ENCODE data around the gene CDH4.

The CDH4 gene

GRCh38 chr20:61332016-61332975 is 80.2 kb downstream of the CDH4 start:
- DNase-seq, result no peak

GRCh38 chr20:61333484-61334108 is 81.5 kb downstream of the CDH4 start:
- no peak for DNase-seq

GRCh38 chr20:61340157-61340556 is 88.1 kb downstream of the CDH4 start:
- no peak for DNase-seq

GRCh38 chr20:61341605-61342004 is 89.5 kb downstream of the CDH4 start:
- no peak for DNase-seq

GRCh38 chr20:61343934-61344333 is 91.9 kb downstream of the CDH4 start:
- no peak for DNase-seq

GRCh38 chr20:61345656-61346055 is 93.6 kb downstream of the CDH4 start:
- no peak for DNase-seq

- DNase-seq, result no peak
These were observed 94.9 kb downstream of the CDH4 start for GRCh38 chr20:61346996-61347395.

GRCh38 chr20:61347443-61347842 is 95.4 kb downstream of the CDH4 start:
- peak; percentile 5 for DNase-seq

GRCh38 chr20:61349447-61350165 is 97.5 kb downstream of the CDH4 start:
- no peak for DNase-seq

GRCh38 chr20:61350500-61351250 is 98.6 kb downstream of the CDH4 start:
- no peak for DNase-seq

- DNase-seq, result no peak
These were observed 100.5 kb downstream of the CDH4 start for GRCh38 chr20:61352346-61353260.

- no peak for DNase-seq
These were observed 101.4 kb downstream of the CDH4 start for GRCh38 chr20:61353261-61354000.

- DNase-seq, result no peak
These were observed 101.9 kb downstream of the CDH4 start for GRCh38 chr20:61354001-61354390.

GRCh38 chr20:61354501-61354900 is 102.4 kb downstream of the CDH4 start:
- DNase-seq, result no peak

GRCh38 chr20:61354901-61355495 is 102.9 kb downstream of the CDH4 start:
- DNase-seq, result no peak

GRCh38 chr20:61355585-61355984 is 103.5 kb downstream of the CDH4 start:
- no peak for DNase-seq

GRCh38 chr20:61356196-61356595 is 104.1 kb downstream of the CDH4 start:
- DNase-seq, result no peak

- no peak for DNase-seq
These were observed 105.1 kb downstream of the CDH4 start for GRCh38 chr20:61357119-61357518.

GRCh38 chr20:61359254-61359653 is 107.2 kb downstream of the CDH4 start:
- DNase-seq, result no peak

- no peak for DNase-seq
These were observed 108.2 kb downstream of the CDH4 start for GRCh38 chr20:61360296-61360695.

- DNase-seq, result no peak
These were observed 108.9 kb downstream of the CDH4 start for GRCh38 chr20:61360940-61361339.

Measured in NCI-H748 treated with DMSO at 0.1 percent for 48 hours (cell line).